Measurements from ENCODE around the gene MYD88. TPM values are rescaled to one million over a fixed set of nuclear protein-coding genes. Genes with fewer than 3 reads are reported as not detected.

The MYD88 gene
- total RNA-seq, 1 experiment from 2014 or later: 14.8 TPM

DNA sequence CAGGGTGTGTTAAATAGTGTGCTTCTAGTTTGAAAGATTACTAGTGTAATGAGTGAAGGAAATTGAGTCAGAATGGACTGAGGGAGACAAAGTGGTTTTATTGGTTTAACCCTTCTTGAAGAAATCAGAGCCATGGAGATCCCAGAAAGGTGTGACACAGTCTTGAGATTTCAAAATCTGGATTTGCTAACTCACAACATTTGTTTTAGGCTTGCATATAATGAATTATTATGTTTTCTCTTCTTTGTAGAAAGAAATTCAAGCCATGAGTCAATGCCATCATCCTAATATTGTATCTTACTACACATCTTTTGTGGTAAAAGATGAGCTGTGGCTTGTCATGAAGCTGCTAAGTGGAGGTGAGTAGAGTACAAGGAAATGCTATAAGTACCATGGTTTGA lies 52.0 kb downstream of the MYD88 start:
- Histone ChIP-seq H3K4me1 (ENCODE audit: control insufficient read depth in 1 of 2, insufficient read depth in 2 of 2, low read length in 2 of 2) (peaks cover 0 to 4% of the 10 kb centered on the region in 2 experiments; a peak in 2 of 4 replicates), H4K20me1 (ENCODE audit: insufficient read depth) (no peaks in the 10 kb centered on the region), H3K9me2 (ENCODE audit: insufficient read depth) (no peaks in the 10 kb centered on the region), H2AFZ (ENCODE audit: low read depth, low read length, poor library complexity, severe bottlenecking) (no peak overlapping the region), H3K9ac (ENCODE audit: low read length) (no peak overlapping the region), H3K36me3 (ENCODE audit: control insufficient read depth in 1 of 2, insufficient read depth in 2 of 2, low read length in 2 of 2) (peaks cover 0 to 3% of the 10 kb centered on the region in 2 experiments; a peak in 3 of 4 replicates), H3K27ac (ENCODE audit: low read depth, low read length) (no peak overlapping the region), H3K9me3 (ENCODE audit: control insufficient read depth in 1 of 2, insufficient read depth in 1 of 2, low read depth in 1 of 2, low read length in 2 of 2) (no peaks in the 10 kb centered on the region), H3K4me2 (ENCODE audit: low read length) (no peak overlapping the region), H3K27me3 (ENCODE audit: insufficient read depth, low read length) (no peaks in the 10 kb centered on the region), H3K4me3 (replicated peaks in 1 of 2; ENCODE audit: low read depth in 1 of 2, low read length in 2 of 2) (no peak overlapping the region), H3K79me2 (ENCODE audit: insufficient read depth, low read length) (peaks cover 42% of the 10 kb centered on the region)
- TF ChIP-seq ATF3 (IDR thresholded peaks at IDR 0.05): no peak
- no peak for TF ChIP-seq ELF1 (IDR thresholded peaks at IDR 0.05; ENCODE audit: borderline replicate concordance, low read depth)
- DNase-seq (ENCODE audit: low read depth, low spot score) (no peak), ATAC-seq (no peak)
- CTCF ChIA-PET: no interaction called here
- no TSS peak for BruUV-seq (replicated peaks)
- POLR2A ChIA-PET: no interaction called here
- intact Hi-C loops (cut with micrococcal nuclease): no loop called here
- RAD21 ChIA-PET (ENCODE audit: low non-redundant PET in 1 of 2, low total read pairs in 2 of 2, uncharacterized antibody in 2 of 2, unreplicated experiment in 2 of 2): no interaction called here

Other genes with a start within 250 kb of the MYD88 start
- 1.2 TPM for gene VILL, start 147.9 kb upstream of the MYD88 start, total RNA-seq (2021; ENCODE audit: unreplicated experiment)
- gene PLCD1, start 109.0 kb upstream of the MYD88 start, total RNA-seq (2021; ENCODE audit: unreplicated experiment): 15.9 TPM
- gene DLEC1, start 99.5 kb upstream of the MYD88 start, total RNA-seq (2021; ENCODE audit: unreplicated experiment): 0.61 TPM
- 49.0 TPM for gene ACAA1, start 1.5 kb upstream of the MYD88 start, total RNA-seq (2021; ENCODE audit: unreplicated experiment)
- 35.1 TPM for gene OXSR1, start 26.9 kb downstream of the MYD88 start, total RNA-seq (2021; ENCODE audit: unreplicated experiment)
- gene SLC22A13, start 127.2 kb downstream of the MYD88 start, total RNA-seq (2021; ENCODE audit: unreplicated experiment): 0.47 TPM
- 0.22 TPM for gene SLC22A14, start 143.6 kb downstream of the MYD88 start, total RNA-seq (2021; ENCODE audit: unreplicated experiment)
- 14.0 TPM for gene XYLB, start 208.1 kb downstream of the MYD88 start, total RNA-seq (2021; ENCODE audit: unreplicated experiment)